T1000 (cell line): ENCODE data around the gene RGPD8.

Experiments used
- DNase-seq: peaks from one replicate; lab custom pipeline; 2025; ENCODE audit warnings: mixed read lengths; lab: John Stamatoyannopoulos, UW

RGPD8 gene

DNA sequence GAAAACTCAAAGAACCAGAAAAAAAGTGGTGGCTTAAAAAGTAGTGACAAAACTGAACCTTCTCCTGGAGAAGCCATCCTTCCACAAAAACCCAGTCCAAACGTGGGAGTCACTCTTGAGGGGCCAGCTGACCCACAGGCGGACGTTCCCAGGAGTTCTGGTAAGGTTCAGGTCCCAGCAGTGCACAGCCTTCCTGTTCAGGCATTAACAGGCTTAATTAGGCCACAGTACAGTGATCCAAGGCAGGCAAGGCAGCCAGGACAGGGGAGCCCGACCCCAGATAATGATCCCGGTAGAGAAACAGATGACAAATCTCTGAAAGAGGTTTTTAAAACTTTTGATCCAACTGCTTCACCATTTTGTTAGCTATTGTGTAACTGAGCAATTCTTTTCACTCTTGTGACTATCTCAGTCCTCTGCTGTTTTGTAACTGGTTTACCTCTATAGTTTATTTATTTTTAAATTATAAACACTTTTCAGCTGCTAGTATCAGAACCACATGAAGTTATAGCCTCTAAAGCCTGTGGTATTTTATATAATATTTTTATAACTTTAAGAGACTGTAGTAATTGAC is 101.2 kb downstream of the RGPD8 start:
- no peak for DNase-seq

- DNase-seq: no peak
These were observed 110.5 kb downstream of the RGPD8 start for GRCh38 chr2:112322919-112323318.

GRCh38 chr2:112321375-112322320 is 111.8 kb downstream of the RGPD8 start:
- no peak for DNase-seq
